ENCODE data around the gene CDK15. TPM values are rescaled to one million over a fixed set of nuclear protein-coding genes. Genes with fewer than 3 reads are reported as not detected.

The CDK15 gene
- total RNA-seq, 3 donors from 2014 or later: 0.33 to 4.6 (median 2.2) TPM

- Histone ChIP-seq H3K4me1 (no peaks in the 10 kb centered on the region), H3K4me3 (no peak overlapping the region), H3K27me3 (no peaks in the 10 kb centered on the region), H3K9me3 (no peaks in the 10 kb centered on the region), H3K36me3 (no peaks in the 10 kb centered on the region), H3K27ac (no peak overlapping the region)
- no peak for DNase-seq (ENCODE audit: low spot score in 2 of 2)
- TF ChIP-seq POLR2A (IDR thresholded peaks at IDR 0.05) (no peak), CTCF (IDR thresholded peaks at IDR 0.05) (no peak), POLR2AphosphoS5 (IDR thresholded peaks at IDR 0.05) (no peak)
- intact Hi-C loops (cut with DNase I; ENCODE audit: low total_unique reads): no loop called here
These were observed 18.0 kb upstream of the CDK15 start for GRCh38 chr2:201788371-201788770.

DNA sequence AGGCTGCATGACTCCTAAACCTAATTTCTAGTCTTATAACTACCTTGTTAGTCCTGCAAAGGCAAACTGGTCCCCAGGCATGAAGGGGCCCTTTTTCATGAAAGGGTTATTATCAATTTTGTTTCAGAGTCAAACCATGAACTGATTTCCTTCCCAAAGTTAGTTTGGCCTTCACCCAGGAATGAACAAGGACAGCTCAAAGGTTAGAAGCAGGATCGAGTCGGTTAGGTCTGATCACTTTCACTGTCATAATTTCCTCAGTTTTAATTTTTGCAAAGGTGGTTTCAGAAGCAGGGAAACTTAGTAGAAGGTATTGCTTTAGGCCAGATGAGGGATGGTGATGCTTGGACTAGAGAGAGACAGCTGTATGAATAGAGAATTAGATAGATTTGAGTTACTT lies 16.9 kb upstream of the CDK15 start:
- H3K36me3 ChIP-seq: no peaks in the 10 kb centered on the region
- no peak for TF ChIP-seq POLR2A (IDR thresholded peaks at IDR 0.05)
- TF ChIP-seq CTCF (IDR thresholded peaks at IDR 0.05): no peak
- TF ChIP-seq POLR2AphosphoS5 (IDR thresholded peaks at IDR 0.05): no peak
- H3K4me1 ChIP-seq: no peaks in the 10 kb centered on the region
- H3K27me3 ChIP-seq: no peaks in the 10 kb centered on the region
- intact Hi-C loops (cut with DNase I; ENCODE audit: low total_unique reads): no loop called here
- H3K4me3 ChIP-seq: no peak overlapping the region
- no peaks in the 10 kb centered on the region for H3K9me3 ChIP-seq
- no peak for DNase-seq (ENCODE audit: low spot score in 2 of 2)
- H3K27ac ChIP-seq: no peak overlapping the region

DNA sequence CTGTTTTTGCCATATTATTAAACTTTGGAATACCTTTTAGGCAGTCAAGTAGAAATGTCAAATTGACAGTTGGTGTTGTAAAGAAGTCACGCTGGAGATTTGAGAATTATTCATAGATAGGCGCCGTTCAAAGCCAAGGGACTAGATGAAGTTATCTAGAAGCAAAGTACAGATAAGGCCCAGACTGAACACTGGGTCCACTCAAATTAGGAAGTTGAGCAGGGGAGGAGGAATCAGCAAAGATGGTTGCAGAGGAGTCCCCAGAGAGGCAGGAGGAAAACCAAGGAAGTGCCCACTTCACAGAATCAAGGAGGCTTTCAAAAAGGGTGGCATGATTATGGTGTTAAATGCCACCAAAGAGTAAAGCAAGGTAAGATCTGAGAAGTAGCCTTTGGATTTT lies 16.0 kb upstream of the CDK15 start:
- no peak overlapping the region for H3K4me3 ChIP-seq
- H3K36me3 ChIP-seq: no peaks in the 10 kb centered on the region
- H3K27me3 ChIP-seq: no peaks in the 10 kb centered on the region
- H3K27ac ChIP-seq: no peak overlapping the region
- H3K9me3 ChIP-seq: no peaks in the 10 kb centered on the region
- intact Hi-C loops (cut with DNase I; ENCODE audit: low total_unique reads): no loop called here
- TF ChIP-seq POLR2AphosphoS5 (IDR thresholded peaks at IDR 0.05) (no peak), CTCF (IDR thresholded peaks at IDR 0.05) (no peak), POLR2A (IDR thresholded peaks at IDR 0.05) (no peak)
- DNase-seq (ENCODE audit: low spot score in 2 of 2): no peak
- no peaks in the 10 kb centered on the region for H3K4me1 ChIP-seq

DNA sequence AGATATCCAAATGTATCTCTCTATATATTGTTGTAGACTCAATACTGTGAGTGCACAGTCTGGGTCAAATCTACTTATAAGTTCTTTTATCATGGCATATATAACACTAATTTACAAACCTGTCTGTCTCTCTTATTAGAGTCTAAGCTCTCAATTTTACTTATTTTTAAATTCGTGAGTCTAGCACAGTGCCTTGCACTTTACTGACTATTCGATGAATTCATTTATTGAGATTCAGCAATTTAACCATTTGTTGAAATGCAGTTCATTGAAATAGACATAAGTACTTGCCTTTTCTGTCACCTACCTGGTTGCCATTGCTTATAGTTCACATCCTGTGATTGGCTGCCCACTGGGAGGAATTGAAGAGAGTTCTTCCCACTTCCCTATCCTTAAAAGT lies 15.3 kb upstream of the CDK15 start:
- Histone ChIP-seq H3K4me3 (no peak overlapping the region), H3K9me3 (no peaks in the 10 kb centered on the region), H3K27ac (no peak overlapping the region), H3K27me3 (no peaks in the 10 kb centered on the region), H3K4me1 (no peaks in the 10 kb centered on the region), H3K36me3 (no peaks in the 10 kb centered on the region)
- DNase-seq (ENCODE audit: low spot score in 2 of 2): no peak
- TF ChIP-seq CTCF (IDR thresholded peaks at IDR 0.05) (no peak), POLR2A (IDR thresholded peaks at IDR 0.05) (no peak), POLR2AphosphoS5 (IDR thresholded peaks at IDR 0.05) (no peak)
- intact Hi-C loops (cut with DNase I; ENCODE audit: low total_unique reads): no loop called here

DNA sequence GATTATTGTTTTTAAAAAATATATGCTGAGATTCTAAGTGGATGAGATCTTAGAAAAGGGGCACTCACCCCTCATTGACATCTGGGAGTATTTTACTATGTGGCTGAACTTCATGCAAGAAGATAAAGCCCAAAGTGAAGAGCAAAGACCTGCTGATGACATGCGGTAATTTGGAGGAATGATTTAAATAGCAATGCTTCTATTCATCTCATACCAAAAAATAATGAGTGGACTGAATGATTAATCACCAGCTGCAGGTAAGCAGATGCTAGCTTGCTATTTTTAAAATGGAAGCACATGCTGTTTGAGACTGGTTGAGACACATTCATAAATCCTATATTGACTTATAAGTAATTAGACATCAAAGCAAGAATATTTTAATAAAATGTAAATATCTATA lies 12.7 kb upstream of the CDK15 start:
- Histone ChIP-seq H3K27ac (no peak overlapping the region), H3K27me3 (no peaks in the 10 kb centered on the region), H3K36me3 (no peaks in the 10 kb centered on the region), H3K4me1 (no peaks in the 10 kb centered on the region), H3K9me3 (no peaks in the 10 kb centered on the region), H3K4me3 (no peak overlapping the region)
- no peak for TF ChIP-seq CTCF (IDR thresholded peaks at IDR 0.05)
- intact Hi-C loops (cut with DNase I; ENCODE audit: low total_unique reads): no loop called here
- no peak for DNase-seq (ENCODE audit: low spot score in 2 of 2)
